GM19239 (cell line): Measurements from ENCODE around the gene SORCS1.

Source experiments
- DNase-seq: peaks from one replicate; pipeline ENCODE4 v3.0.0; 2011; ENCODE audit warnings: low spot score; ENCODE audit not compliant: insufficient read length
- FAIRE-seq: peaks from 2 replicates; lab custom pipeline; 2011; peaks lifted over from hg19 to GRCh38; lab: Jason Lieb, UNC

SORCS1 gene

DNA sequence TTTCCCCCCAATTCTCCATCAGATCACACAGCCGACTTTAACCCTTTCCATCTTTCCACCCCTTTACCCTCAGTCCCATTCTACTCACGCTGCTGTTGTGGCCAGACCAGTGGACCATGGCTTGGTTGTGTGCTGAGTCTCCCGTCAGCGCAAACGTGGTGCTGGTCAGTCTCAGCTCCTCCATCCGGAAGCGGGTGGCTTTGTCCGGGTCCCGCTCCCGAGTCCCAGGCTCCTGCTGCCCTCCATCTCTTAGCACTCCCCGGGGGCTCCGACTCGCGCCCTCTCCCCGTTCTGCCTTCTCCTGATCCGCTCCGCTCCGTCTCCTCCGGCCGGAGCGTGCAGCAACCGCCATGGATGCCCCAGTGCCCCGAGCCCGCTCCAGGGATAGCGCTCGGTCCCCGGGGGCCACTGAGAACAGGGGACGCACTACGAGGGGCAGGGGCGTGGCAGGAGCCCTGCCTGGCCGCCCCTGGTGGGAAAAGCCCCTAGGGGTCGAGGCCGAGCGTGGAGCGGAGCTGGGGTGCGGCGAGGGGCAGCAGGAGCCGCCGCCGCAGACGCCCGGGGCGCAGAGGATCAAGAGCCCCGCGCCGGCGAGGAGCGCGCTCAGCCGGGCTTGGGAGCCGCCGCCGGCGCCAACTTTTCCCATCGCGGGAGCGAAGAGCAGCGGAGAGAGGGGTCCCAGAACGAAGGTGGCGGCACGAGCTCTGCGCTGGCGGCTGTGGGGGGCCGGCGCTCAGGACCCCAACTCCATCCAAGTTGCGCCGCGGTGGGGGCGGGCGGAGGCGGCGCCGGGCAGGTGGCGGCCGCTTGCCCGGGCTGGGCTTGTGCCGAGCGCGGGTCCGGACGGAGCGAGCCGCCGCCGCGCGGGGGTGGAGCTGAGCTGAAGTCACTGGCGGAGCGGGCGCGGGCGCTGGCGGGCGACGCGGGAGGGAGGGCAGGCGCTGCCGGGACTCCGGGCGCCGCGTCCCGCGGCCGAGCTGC lies at the start of gene SORCS1:
Gene SORCS1 (minus strand): TSS at position 826 of the 981 bp plus-strand sequence.
- DNase-seq (no peak), FAIRE-seq (no peak)

DNA sequence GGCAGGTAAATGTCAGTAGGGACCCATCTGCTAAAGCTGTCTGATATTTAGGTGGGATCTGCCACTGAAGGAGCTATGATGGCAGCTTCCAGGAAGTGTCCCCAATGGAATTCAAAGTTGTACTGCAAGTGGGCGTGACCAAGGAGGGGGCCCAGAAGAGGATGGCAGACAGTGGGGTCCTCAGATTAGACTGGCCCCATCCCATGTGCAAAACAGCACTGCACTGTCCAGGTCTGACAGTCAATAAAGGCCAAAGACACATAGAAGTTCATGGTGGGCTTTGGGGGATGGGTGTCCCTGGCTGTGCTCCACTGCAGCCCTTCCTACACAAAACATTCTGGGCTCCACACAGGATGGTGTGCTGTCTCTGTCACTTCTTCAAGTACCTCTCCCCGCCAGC lies 49.8 kb upstream of the SORCS1 start:
- DNase-seq, result no peak
- FAIRE-seq, result no peak

DNA sequence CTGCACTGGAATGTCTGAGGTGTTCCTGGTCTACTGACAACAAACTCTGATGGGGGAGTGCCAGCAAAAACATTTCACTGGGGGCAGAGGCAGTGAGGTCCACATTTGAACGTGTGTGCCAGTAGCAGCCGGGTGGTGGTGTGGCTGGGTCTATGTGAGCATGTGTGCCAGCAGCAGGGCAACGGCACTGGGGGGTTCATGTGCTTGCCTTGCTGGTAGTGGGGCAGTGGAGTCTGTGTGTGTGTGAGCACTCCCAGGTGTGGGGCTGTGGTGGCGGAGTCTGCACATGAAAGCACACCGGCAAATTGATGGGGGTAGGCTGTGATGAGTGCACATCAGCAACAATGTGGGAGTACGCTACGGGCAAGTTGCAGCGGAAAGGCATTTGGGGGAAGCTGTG lies 49.4 kb upstream of the SORCS1 start:
- no peak for FAIRE-seq
- no peak for DNase-seq

DNA sequence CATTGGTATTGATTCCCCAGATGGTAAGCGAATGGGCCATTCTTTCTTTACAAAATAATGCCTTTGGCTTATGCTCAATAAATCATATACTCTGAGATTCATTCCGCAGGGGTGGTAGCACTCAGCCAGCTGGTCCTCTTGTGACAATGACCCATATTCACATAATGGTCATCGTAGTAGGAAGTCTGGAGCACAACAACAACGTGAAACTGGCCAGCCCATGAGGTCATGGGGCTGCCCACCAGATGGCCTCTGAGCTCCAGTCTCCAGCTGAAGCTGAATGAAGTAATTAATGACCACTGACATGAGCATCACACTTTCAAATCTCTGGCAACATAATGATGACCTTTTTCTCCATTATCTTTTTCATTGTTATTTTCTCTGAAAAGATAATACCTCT lies 42.3 kb upstream of the SORCS1 start:
- FAIRE-seq (no peak), DNase-seq (no peak)

DNA sequence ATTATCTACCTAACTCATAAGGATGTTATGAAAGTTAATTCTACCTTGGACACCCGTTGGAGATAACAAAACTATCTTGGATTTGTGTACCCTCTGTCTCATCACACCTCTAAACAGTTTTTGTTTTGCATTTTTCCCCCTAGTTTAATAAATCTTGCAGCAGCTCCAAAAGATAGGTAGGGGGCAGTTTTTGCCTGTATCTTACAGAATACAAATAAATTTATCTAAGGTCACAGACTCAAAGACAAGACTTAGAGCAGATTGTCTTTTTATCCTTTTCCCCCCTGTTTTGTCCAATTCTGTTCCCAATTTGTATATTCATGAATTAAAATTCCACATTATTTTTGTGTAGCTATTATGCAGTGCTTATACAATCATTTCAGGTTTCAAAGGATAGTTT lies 5.0 kb upstream of the SORCS1 start:
- DNase-seq, result no peak
- FAIRE-seq, result no peak

DNA sequence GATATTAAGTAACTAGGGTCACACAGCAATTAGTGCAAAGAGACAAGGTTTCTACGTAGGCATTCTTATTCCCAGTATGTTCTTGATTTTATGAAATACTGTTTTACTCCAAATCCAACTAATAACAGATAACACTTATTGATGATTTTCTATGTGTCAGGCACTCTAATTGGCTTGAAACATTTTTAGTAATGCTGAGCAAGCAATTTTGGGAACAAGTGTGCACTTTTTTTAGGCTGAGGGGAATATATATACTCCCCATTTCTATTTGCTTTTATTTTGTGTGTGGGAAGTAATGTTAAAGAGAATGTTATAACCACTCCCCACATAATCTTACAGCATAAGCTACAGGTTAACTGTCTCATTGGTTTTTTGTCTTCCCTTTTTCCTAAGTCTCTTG lies 4.2 kb upstream of the SORCS1 start:
- FAIRE-seq (no peak), DNase-seq (no peak)

DNA sequence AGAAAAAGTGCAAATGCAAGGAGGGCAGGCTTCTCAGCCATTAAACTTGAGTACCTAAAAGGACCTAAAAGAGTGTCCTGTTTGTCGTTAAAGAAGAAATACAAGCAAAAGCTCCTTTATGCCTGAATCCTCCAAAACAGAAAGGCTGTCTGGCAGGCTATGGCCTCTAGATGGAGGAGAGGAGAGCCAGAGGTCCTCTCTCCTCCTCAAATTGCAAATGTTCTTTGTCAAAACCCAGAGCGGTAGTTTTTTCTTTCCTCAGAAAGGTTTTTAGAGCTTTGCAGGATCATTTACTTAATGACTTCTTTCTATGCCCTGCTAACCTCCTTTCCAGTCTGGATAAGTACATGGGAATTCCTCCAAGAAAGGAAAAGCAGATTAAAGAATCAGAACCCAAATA lies 1.9 kb upstream of the SORCS1 start:
- FAIRE-seq (no peak), DNase-seq (no peak)

DNA sequence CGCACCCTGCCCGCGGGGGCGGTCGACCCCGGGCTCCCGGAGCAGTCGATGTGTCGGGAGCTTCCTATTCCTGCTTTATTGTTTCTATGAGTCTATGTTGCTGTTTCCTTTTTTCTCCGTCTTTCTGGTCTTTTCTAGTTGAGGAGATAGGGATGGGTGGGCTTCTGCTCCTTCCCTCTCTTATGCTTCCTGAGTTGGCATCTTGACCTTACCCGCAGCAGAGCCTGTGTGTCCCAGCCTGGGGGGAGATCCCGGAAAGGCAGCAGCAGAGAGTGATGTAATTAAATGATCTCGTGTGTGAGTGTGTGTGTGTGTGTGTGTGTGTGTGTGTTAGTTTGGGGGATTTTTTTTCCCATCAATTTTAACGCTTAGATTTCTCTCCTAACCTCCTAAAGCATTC lies 486 bp upstream of the SORCS1 start:
- DNase-seq, result no peak
- FAIRE-seq, result no peak

DNA sequence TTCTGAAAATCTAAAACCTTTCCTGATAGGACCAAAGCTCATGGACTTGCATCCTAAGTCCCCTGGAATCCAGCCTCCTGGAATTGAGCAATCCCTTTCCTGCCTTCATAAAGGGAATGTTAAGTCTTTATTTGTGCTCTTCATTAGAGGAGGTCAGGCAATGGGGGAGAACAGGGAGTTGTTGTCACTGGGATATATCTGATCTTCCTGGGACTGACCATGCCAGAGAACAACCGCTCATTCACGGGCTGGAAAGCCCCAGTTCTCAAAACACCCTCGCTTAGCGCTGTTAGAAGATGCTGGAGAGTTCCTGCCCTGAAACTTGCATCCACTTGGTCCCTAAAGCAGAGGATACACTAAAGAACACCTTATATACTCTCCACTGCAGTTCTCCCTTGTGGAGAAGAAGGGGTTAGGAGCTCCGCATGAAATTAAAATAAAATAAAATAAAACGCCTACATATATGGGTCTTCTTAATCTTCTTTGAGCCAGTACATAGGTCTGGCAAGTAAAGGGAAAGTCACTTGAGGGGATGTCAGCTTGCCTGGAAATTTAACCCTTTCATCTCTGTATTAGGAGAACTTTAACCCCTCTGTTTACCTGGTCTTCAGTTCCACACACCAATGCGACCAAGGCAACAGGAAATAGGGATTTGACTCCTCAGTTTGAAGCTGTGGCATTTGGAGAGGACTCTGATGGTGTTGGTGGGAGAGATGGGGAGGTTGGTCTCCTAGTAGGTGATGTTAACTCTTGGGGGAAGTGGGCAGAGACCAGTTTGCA lies 1.2 kb downstream of the SORCS1 start:
- no peak for DNase-seq
- FAIRE-seq, result no peak

DNA sequence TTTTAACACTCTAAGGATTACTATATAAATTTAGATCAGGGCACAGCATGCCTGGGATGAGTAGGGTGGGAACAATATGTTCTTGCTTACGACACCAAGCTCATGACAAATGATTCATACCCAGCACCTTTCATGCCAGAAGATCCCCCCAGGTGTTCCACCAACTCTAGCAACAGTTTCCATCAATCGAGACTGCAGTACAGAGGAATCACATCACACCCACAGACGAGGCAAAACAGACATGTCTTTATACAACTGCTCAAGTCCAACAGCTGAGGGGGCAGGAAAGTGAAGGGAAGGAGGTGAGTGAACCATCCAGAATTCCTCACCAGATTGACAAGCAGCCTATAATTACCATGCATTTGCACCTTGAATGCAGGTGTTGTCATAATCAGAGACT lies 3.6 kb downstream of the SORCS1 start:
- no peak for DNase-seq
- no peak for FAIRE-seq

DNA sequence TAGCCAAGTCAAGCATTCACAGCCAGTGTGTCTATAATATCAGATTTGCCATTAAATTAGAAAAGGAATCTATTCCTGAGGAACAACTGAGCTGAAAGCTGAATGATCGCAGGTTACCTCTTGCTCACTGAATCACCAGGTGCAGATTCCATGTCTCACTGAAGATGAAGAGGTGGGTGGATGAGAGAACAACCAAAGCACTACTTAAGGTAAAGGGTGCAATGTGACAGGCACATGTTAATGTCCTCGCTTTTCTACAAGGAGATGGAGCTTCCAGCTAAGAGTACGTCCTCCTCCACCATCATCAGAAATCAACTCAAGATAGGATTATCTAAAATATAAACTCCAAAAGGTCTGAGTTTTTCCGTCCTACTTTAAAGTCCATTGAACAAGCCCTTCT lies 4.6 kb downstream of the SORCS1 start:
- DNase-seq (no peak), FAIRE-seq (no peak)

DNA sequence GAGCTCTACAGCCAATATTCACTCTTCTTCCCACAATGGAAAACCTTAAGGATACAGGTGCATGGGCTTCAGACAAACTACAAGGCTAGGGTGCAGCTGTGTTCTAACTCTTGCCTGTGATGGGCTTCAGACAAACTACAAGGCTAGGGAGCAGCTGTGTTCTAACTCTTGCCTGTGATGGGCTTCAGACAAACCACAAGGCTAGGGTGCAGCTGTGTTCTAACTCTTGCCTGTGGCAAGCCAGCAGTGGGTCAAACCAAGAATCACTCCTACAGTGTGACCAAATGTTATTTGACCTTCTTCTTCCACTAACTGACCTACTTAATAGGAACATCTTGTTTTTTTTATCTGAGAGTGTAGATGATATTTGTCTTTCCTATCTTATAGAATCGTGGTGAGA lies 7.4 kb downstream of the SORCS1 start:
- FAIRE-seq, result no peak
- DNase-seq, result no peak

DNA sequence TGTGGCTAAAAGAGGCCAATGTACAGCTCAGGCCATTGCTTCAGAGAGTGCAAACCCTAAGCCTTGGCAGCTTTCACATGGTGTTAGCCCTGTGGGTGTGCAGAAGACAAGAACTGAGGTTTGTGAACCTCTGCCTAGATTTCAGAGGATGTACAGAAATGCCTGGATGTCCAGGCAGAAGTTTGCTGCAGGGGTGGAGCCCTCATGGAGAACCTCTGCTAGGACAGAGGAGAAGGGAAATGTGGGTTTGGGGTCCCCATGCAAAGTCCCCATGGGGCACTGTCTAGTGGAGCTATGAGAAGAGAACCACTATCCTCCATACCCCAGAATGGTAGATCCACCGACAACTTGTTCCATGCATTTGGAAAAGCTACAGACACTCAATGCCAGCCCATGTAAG lies 12.4 kb downstream of the SORCS1 start:
- FAIRE-seq, result no peak
- DNase-seq, result no peak

DNA sequence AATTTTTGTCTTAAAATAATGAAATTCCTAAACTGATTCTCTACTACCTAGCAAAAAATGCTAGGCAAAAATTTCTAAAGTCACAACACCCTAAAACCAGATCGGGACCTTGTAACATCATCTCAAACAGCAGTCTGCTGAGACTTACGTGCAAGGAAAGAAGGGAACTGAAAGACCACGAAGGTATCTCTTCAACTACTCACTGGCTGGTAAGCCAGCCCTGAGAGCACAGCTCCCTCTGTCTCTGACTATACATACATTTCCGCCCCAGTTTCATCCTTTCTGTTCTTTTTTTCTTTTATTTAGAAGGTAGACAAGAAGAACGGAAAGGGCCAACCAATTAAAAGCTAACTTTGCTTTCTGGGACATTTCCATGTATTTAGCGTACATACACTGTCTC lies 15.6 kb downstream of the SORCS1 start:
- no peak for DNase-seq
- FAIRE-seq, result no peak

DNA sequence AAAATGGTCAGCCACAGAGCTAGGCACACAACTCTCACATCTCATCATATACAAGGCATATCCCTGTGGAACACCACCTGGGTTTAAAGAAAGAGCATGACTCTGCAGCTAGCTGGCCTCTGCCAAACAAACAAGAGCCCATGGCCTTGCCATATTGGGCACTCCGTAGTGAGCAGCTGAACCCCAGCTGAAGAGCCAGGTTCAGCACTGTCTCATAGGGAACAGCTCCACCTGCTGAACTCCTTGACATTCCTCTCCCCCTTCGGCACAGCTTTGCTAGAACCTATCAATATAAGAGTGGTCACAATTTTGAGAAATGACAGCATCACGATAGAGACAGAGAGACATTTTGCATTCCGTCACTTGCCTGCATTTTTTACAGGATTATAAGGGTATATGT lies 20.0 kb downstream of the SORCS1 start:
- DNase-seq, result no peak

DNA sequence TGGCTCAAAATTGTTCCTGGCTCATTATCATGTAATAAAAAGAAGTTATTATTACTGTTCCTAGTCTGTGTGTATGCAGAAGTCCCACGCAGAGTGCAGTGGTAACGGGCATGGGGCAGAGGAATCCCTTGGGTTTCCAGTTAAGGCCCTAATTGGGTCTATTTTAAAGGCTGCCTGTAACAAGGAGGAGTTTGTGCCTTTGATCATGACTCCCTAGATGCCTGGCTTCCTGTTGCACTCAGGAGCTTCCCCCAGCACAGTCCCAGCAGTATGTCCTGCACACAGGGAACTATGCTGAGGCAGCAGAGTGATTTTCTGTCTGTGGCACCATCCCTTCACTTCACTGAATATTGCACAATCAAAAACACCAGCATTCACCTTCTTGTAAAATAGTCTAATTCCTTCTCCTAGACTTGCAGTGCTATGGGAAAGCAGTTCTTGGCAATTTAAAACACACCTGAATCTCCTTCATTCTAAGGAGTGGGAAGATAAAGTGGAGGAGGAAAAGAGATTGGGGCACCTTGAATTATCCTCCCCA lies 22.9 kb downstream of the SORCS1 start:
- no peak for FAIRE-seq
- DNase-seq, result no peak

More for the DNA sequence above, 20.0 kb downstream of the SORCS1 start:
- FAIRE-seq, result no peak

DNA sequence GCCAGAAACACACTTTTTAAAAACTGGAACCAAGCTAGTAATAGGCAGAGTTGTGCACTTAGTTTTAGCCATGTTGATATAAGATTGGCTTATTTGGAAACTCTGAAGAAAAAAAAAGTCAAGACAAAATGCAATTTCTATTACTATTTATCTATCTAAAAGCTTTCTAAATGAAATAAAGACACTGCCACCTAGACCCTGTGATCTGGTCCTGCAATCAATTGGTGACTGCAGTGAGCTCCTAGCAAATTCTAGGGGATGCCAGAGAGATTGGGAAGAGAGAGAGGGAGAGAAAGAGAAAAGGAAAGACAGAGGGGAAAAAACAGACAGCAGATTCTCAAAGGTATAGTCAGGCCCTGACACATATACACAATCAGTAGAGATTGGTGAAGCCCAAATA lies 25.3 kb downstream of the SORCS1 start:
- FAIRE-seq, result no peak
- no peak for DNase-seq

DNA sequence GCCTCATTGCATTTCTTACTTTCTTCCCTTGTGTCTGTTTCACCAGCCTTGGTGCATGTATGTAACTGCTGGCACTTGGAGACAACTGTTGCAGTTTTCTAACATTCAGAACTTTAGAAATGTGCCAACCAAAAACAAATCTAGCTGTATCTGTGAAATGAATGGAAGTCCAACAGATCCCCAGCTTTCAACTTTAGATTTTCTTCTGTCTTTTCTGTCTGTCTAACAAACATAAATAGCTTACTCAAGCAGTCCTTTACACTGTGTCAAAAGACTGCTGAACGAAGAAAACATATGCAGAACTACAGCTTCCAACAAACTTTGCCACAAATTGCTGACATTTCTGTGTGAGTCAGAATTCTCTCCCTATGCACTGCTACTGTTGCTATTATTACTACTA lies 30.9 kb downstream of the SORCS1 start:
- FAIRE-seq, result no peak
- DNase-seq, result no peak

DNA sequence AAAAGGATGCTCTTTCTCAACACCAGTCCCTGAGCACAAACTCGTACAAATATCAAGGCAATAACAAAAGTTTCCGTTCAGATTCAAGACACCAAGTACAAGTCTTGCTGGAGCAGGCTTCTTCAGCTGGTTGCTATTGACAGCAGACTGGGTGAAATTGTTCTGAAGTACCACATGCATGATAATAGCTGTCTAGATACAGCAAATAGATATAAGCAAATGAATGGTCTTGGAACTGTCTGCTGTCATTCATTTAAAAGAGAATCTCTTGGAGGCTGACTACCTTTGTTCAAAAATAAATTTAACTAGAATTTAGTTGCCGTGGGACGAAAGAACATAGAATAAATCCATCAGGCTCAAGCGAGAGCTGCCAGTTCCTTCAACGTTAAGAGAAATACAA lies 35.5 kb downstream of the SORCS1 start:
- FAIRE-seq, result no peak
- DNase-seq, result no peak

DNA sequence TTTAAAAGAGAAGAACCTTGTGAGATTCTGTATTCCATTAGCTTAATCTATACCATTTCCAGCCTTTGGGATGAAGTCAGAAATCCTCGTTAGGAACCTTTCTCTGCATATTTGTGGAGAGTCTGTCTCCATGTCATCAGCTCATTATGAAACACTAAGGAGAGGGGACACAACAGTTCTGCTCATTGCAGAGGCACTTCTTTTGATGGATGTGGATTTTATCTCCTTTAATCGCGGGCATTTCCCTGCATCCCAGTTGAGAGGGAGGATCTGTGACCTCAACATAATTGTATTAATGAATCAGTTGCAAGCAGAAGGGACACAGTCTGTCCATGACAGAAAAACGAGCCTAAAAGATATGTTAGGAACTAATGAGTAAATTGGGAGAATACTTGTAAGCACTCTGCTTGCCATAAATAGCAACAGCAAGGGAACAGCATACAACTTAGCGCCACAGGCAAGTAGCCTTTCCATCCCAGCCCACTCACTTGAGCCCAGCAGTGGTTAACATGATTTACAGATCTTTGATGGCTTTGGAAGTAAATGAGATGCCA lies 37.9 kb downstream of the SORCS1 start:
- DNase-seq (no peak), FAIRE-seq (no peak)

DNA sequence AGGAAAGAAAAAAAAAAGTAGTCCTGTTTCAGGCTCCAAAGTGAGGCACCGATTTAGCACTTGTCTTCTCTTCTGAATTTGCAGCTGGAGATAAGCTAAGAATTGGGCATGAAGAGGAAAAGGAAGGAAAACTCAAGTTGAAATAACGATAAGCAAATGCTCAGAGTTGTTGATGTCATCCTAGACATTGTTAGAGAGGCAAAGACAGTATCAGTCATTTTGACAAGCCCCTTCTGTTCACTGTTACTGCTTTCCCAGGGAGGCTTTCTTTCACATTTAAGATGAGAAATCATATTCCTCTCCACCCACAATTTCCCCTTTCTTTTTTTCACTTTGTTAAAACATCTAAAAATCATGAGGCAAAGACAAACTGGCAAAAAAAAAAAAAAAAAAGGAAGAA lies 41.8 kb downstream of the SORCS1 start:
- FAIRE-seq, result no peak

More for the DNA sequence above, 41.8 kb downstream of the SORCS1 start:
- DNase-seq, result no peak
